Vagina (tissue), 2 donors: ENCODE data around the gene ZNF446.

Experiments
- POLR2A ChIP-seq, 2 donors: fragments of 450-650 bp; IDR thresholded peaks; one replicate each; pipeline ENCODE4 v1.6.1; 2017; ENCODE audit warnings: antibody characterized with exemption in 2 of 2, mild to moderate bottlenecking in 2 of 2, moderate library complexity in 2 of 2
- POLR2AphosphoS5 ChIP-seq, 2 donors: sonication (generic); formaldehyde crosslinking; IDR thresholded peaks; one replicate each; pipeline ENCODE4 v1.9.0; 2017; ENCODE audit warnings: antibody characterized with exemption in 2 of 2, mild to moderate bottlenecking in 2 of 2, low read depth in 1 of 2; ENCODE audit not compliant: insufficient read depth in 1 of 2
- TF ChIP-seq, protein P1 (sequence below), 3 experiments: fragments of 450-650 bp in 2 of 3; fragments of 200-600 bp in 1 of 3; sonication (generic) in 1 of 3; IDR thresholded peaks; one replicate each; pipeline ENCODE4 v1.5.1; 2017 to 2019; ENCODE audit warnings: antibody characterized with exemption in 3 of 3, mild to moderate bottlenecking in 2 of 3, moderate library complexity in 2 of 3

DNA sequence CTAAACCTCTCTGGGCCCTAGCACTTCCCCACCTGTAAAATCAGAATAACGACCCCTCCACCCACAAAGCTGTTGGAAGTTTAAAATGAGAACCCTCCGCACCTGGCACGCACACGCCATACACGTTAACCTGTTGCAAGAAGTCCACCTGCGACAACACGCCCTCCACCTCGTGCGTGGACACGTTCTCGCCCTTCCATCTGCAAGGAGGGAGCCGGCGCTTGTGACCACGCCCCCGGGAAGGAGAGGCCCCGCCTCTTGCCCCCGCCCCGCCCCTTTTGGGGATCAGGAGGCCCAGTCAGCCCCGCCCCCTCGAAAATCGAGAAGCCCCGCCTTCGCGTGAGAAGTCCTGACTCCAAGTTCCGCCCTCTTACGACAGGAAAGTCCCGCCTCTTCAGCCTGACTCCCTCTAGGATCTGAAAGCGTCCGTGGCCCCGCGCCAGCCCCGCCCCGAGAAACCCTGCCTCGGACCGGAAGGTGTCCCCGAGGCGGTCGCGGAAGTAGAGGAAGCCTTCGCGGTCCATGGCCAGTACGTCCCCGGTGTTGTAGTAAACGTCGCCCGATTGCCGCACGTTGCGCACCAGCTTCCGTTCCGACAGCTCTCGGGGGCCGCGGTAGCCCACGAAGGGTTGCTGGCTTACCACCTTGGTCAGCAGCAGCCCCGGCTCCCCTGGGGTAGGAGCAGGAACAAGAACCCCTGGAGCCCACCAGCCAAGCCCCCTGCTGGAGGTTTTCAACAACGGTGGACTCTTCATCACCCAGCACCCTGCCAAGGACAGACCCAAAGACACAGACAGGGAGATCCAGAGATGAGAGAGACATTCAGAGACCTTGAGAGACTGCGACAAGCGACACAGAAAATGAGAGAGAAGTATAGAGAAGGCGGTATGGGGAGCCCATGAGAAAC lies 23.1 kb downstream of the ZNF446 start:
- TF ChIP-seq POLR2A (IDR thresholded peaks at IDR 0.05) = peak in 1 of 2 donors; percentile 23
- TF ChIP-seq, protein P1, sequence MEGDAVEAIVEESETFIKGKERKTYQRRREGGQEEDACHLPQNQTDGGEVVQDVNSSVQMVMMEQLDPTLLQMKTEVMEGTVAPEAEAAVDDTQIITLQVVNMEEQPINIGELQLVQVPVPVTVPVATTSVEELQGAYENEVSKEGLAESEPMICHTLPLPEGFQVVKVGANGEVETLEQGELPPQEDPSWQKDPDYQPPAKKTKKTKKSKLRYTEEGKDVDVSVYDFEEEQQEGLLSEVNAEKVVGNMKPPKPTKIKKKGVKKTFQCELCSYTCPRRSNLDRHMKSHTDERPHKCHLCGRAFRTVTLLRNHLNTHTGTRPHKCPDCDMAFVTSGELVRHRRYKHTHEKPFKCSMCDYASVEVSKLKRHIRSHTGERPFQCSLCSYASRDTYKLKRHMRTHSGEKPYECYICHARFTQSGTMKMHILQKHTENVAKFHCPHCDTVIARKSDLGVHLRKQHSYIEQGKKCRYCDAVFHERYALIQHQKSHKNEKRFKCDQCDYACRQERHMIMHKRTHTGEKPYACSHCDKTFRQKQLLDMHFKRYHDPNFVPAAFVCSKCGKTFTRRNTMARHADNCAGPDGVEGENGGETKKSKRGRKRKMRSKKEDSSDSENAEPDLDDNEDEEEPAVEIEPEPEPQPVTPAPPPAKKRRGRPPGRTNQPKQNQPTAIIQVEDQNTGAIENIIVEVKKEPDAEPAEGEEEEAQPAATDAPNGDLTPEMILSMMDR (IDR thresholded peaks at IDR 0.05) = peak in 1 of 3 experiments; percentile 2
- TF ChIP-seq POLR2AphosphoS5 (IDR thresholded peaks at IDR 0.05; ENCODE audit: insufficient read depth in 1 of 2, low read depth in 1 of 2) = peak; percentile 87 to 95
